GM12878 (cell line): Measurements from ENCODE around the gene ATF4. TPM values are rescaled to one million over a fixed set of nuclear protein-coding genes. Genes with fewer than 3 reads are reported as not detected.

Experiments
- ATAC-seq: fragments of 200-7000 bp; cut with Tn5 transposase; 3 replicates; pipeline ENCODE4 v1.9.1; 2020; ENCODE audit warnings: mild to moderate bottlenecking, moderate library complexity
- BruUV-seq: library from RNA; stranded (reverse); fragments of 400-500 nt; replicated peaks from 2 replicates; lab custom pipeline; 2021; lab: Mats Ljungman, UMichigan
- CTCF ChIA-PET: fragments of 300-600 bp; sonication (Branson Sonifier 250); formaldehyde crosslinking; extraction: SDS; loops from one replicate; lab custom pipeline; 2021; ENCODE audit warnings: inconsistent platforms; lab: Yijun Ruan, JAX
- POLR2A ChIA-PET: fragments of 350-600 bp; formaldehyde crosslinking; extraction: SDS; loops from one replicate; lab custom pipeline; 2021; ENCODE audit warnings: inconsistent platforms; lab: Charles Lee
- RAD21 ChIA-PET: fragments of 300-600 bp; sonication (Branson Sonifier 250); formaldehyde crosslinking; loops from one replicate; lab custom pipeline; 2023; ENCODE audit warnings: antibody characterized with exemption; ENCODE audit not compliant: unreplicated experiment; lab: Charles Lee
- SMC1A ChIA-PET: fragments of 300-600 bp; sonication (Branson Sonifier 250); formaldehyde crosslinking; loops from one replicate; lab custom pipeline; 2023; ENCODE audit not compliant: unreplicated experiment, uncharacterized antibody; lab: Charles Lee
- DNase-seq: peaks from one replicate; pipeline ENCODE4 v3.0.0-alpha.2; 2011; ENCODE audit warnings: low read depth, low spot score
- FAIRE-seq: peaks from 3 replicates; lab custom pipeline; 2011; peaks lifted over from hg19 to GRCh38; lab: Jason Lieb, UNC
- H2AFZ ChIP-seq: 2 replicates; pipeline ENCODE4 v1.6.0; 2011; ENCODE audit warnings: low read depth, low read length, control low read depth; ENCODE audit not compliant: control insufficient read depth
- H3K27ac ChIP-seq: 2 replicates; pipeline ENCODE4 v1.5.1; 2011; ENCODE audit warnings: control low read depth; ENCODE audit not compliant: control insufficient read depth, insufficient read depth
- H3K27me3 ChIP-seq, 2 experiments: replicated peaks in 1 of 2; 2 replicates each; pipeline versions ENCODE4 v1.6.0 to v1.6.1; 2011; ENCODE audit warnings: low read length in 1 of 2; ENCODE audit not compliant: control insufficient read depth in 2 of 2, insufficient read depth in 2 of 2
- H3K36me3 ChIP-seq, 2 experiments: 2 replicates each; pipeline ENCODE4 v1.5.1; 2011; ENCODE audit warnings: low read length in 1 of 2; ENCODE audit not compliant: control insufficient read depth in 2 of 2, insufficient read depth in 2 of 2
- H3K4me1 ChIP-seq: 2 replicates; pipeline ENCODE4 v1.6.1; 2011; ENCODE audit warnings: mild to moderate bottlenecking, low read length, moderate library complexity, mixed read lengths; ENCODE audit not compliant: control insufficient read depth, insufficient read depth
- H3K4me2 ChIP-seq: 2 replicates; pipeline ENCODE4 v1.6.0; 2011; ENCODE audit warnings: control low read depth; ENCODE audit not compliant: control insufficient read depth, insufficient read depth
- H3K4me3 ChIP-seq: fragments of 200-600 bp; sonication (generic); 2 replicates; pipeline ENCODE4 v1.5.1; 2016
- H3K79me2 ChIP-seq: 2 replicates; pipeline ENCODE4 v1.6.0; 2011; ENCODE audit warnings: low read length; ENCODE audit not compliant: control insufficient read depth, insufficient read depth
- H3K9ac ChIP-seq: 2 replicates; pipeline ENCODE4 v1.8.0; 2011; ENCODE audit warnings: low read length, control low read depth, mixed read lengths; ENCODE audit not compliant: control insufficient read depth, insufficient read depth
- H3K9me3 ChIP-seq: replicated peaks from 3 replicates; pipeline ENCODE4 v1.5.1; 2011; ENCODE audit warnings: mild to moderate bottlenecking, low read length; ENCODE audit not compliant: control insufficient read depth, insufficient read depth
- H4K20me1 ChIP-seq: 2 replicates; pipeline ENCODE4 v1.6.0; 2011; ENCODE audit not compliant: control insufficient read depth, insufficient read depth
- ATF2 ChIP-seq: IDR thresholded peaks from 2 replicates; pipeline ENCODE4 v1.6.1; 2012; ENCODE audit warnings: low read length, inconsistent platforms
- BCLAF1 ChIP-seq: fragments of 450-650 bp; IDR thresholded peaks from 2 replicates; pipeline ENCODE4 v1.6.1; 2017; ENCODE audit warnings: antibody characterized with exemption, mild to moderate bottlenecking, moderate library complexity
- CHD4 ChIP-seq: fragments of 200-600 bp; sonication (generic); IDR thresholded peaks from 2 replicates; pipeline ENCODE4 v1.6.1; 2016; ENCODE audit warnings: mild to moderate bottlenecking
- CREB1 ChIP-seq: IDR thresholded peaks from 2 replicates; pipeline ENCODE4 v1.6.1; 2012; ENCODE audit warnings: low read depth, mild to moderate bottlenecking, inconsistent platforms
- CTCF ChIP-seq, 3 experiments: IDR thresholded peaks in 2 of 3; conservative IDR thresholded peaks in 1 of 3; 2 replicates each; pipeline ENCODE4 v1.5.1; 2011; ENCODE audit warnings: low read depth in 3 of 3, low read length in 3 of 3, mild to moderate bottlenecking in 3 of 3, control low read depth in 2 of 3, moderate library complexity in 2 of 3, inconsistent platforms in 1 of 3, mixed read lengths in 1 of 3; ENCODE audit not compliant: control insufficient read depth in 2 of 3, insufficient read depth in 1 of 3; ENCODE audit errors: extremely low read depth in 1 of 3
- DPF2 ChIP-seq: fragments of 450-650 bp; IDR thresholded peaks from 2 replicates; pipeline ENCODE4 v1.6.1; 2017; ENCODE audit warnings: mild to moderate bottlenecking
- LARP7 ChIP-seq: fragments of 450-650 bp; IDR thresholded peaks from 2 replicates; pipeline ENCODE4 v1.6.1; 2017; ENCODE audit warnings: mild to moderate bottlenecking
- MYC ChIP-seq: IDR thresholded peaks from 2 replicates; pipeline ENCODE4 v1.6.1; 2011; ENCODE audit warnings: mild to moderate bottlenecking, low read length, moderate library complexity, inconsistent platforms; ENCODE audit not compliant: insufficient read depth, insufficient replicate concordance, insufficient read length, severe bottlenecking
- NFYB ChIP-seq: IDR thresholded peaks from 2 replicates; pipeline ENCODE4 v1.6.1; 2011; ENCODE audit warnings: low read depth, mild to moderate bottlenecking, low read length, improper control_type of control experiment, moderate library complexity; ENCODE audit not compliant: insufficient read depth
- SMAD5 ChIP-seq: IDR thresholded peaks from 2 replicates; pipeline ENCODE4 v1.6.1; 2016; ENCODE audit warnings: antibody characterized with exemption, low read depth
- SREBF2 ChIP-seq: IDR thresholded peaks from 2 replicates; pipeline ENCODE4 v1.6.1; 2012; ENCODE audit warnings: mild to moderate bottlenecking, low read length
- TCF7 ChIP-seq: IDR thresholded peaks from 2 replicates; pipeline ENCODE4 v1.6.1; 2014; ENCODE audit warnings: antibody characterized with exemption, borderline replicate concordance
- ZBED1 ChIP-seq: IDR thresholded peaks from 2 replicates; pipeline ENCODE4 v1.6.1; 2016; ENCODE audit warnings: borderline replicate concordance
- WGBS: methylation state at CpG from one replicate; pipeline ENCODE4 v1.1.6; 2016; ENCODE audit warnings: low lambda C conversion rate; ENCODE audit not compliant: insufficient replicate concordance, insufficient coverage; ENCODE audit errors: missing lambda C conversion rate; 5-methylcytosine and 5-hydroxymethylcytosine counted together
- in situ Hi-C: fragments of 300-500 bp; cut with MboI; formaldehyde crosslinking; loops from 9 replicates; pipeline ENCODE4 v1.14.3; 2018; ENCODE audit warnings: mixed read lengths
- intact Hi-C: fragments of 100-400 bp; cut with micrococcal nuclease; formaldehyde crosslinking; loops from one replicate; pipeline ENCODE4 v1.14.2; 2022; ENCODE audit not compliant: unreplicated experiment
- polyA plus RNA-seq, 11 experiments: library from polyadenylated mRNA; depleted of rRNA in 4 of 11; unstranded in 6 of 11; stranded (reverse) in 5 of 11; fragments of >200 nt; fragmentation: Nextera tagmentation in 4 of 11; fragmentation: Illumina TruSeq in 1 of 11; extraction: Ambion mirVana in 4 of 11; extraction: Trizol in 1 of 11; gene quantifications; 1 replicate in 1 of 11; 2 replicates in 10 of 11; pipeline versions ENCODE4 v1.2.1 to v1.2.3, GENCODE V29; 2011 to 2016; ENCODE audit warnings: inconsistent platforms in 2 of 11, missing spikeins in 2 of 11, low read depth in 1 of 11
- total RNA-seq, 4 experiments: library from RNA; depleted of rRNA in 3 of 4; stranded (reverse); fragments of >200 nt in 3 of 4; fragmentation: Illumina TruSeq in 1 of 4; extraction: Trizol in 1 of 4; gene quantifications; 2 replicates each; pipeline versions ENCODE4 v1.2.1 to v1.2.3, GENCODE V29; 2013 to 2021

ATF4 gene
- total and polyA plus RNA-seq, 10 of the 15 experiments (the other 5 are each of a cell fraction or from before 2014, with no cell fraction given) = 88.3 to 605 (median 320) TPM

GRCh38 chr22:39479254-39479653 is 41.1 kb upstream of the ATF4 start (continued):
- TF ChIP-seq NFYB = no peak
- TF ChIP-seq TCF7 = no peak

- TF ChIP-seq BCLAF1 (no peak), SREBF2 (no peak), CHD4 (no peak), DPF2 (no peak), CTCF (IDR thresholded peaks at IDR 0.05 in 2 of 3, conservative IDR thresholded peaks at IDR 0.05 in 1 of 3; ENCODE audit: control insufficient read depth in 2 of 3, extremely low read depth in 1 of 3, insufficient read depth in 1 of 3, low read depth in 3 of 3, low read length in 3 of 3) (no peak), LARP7 (no peak), MYC (no peak), ATF2 (no peak), TCF7 (no peak), ZBED1 (no peak), CREB1 (no peak), SMAD5 (no peak)
- no peak overlapping the region for H3K9ac ChIP-seq
- RAD21 ChIA-PET = no interaction called here
- no peak overlapping the region for H3K4me2 ChIP-seq
- CTCF ChIA-PET = interaction anchor here (1.2 to 2.3 kb wide), 4 partner anchors 16 to 137 kb away, joined by 3 to 8 read pairs (median 4); no protein-coding TSS in a partner anchor
- in situ Hi-C loops (no loop called here), intact Hi-C loops (no loop called here)
- H4K20me1 ChIP-seq = no peaks in the 10 kb centered on the region
- H3K27ac ChIP-seq = no peak overlapping the region
- H2AFZ ChIP-seq = no peak overlapping the region
- H3K79me2 ChIP-seq = peaks cover 1% of the 10 kb centered on the region
- H3K27me3 ChIP-seq = no peaks in the 10 kb centered on the region
- ATAC-seq (no peak), FAIRE-seq (no peak), DNase-seq (no peak)
- POLR2A ChIA-PET = no interaction called here
- H3K9me3 ChIP-seq = no peaks in the 10 kb centered on the region
- SMC1A ChIA-PET = no interaction called here
- H3K36me3 ChIP-seq = peaks cover 8 to 33% of the 10 kb centered on the region in 2 experiments; a peak in 3 of 4 replicates
- BruUV-seq = no TSS peak
- no peaks in the 10 kb centered on the region for H3K4me1 ChIP-seq
- no peak overlapping the region for H3K4me3 ChIP-seq
- 8% methylated on average over 1 of the region's 1 CpG for WGBS
These were observed 39.8 kb upstream of the ATF4 start for GRCh38 chr22:39480557-39480956.
